Lower leg skin (tissue), 3 donors: Measurements from ENCODE around the gene DLG5.

Source experiments
- CTCF ChIP-seq, 3 donors: fragments of 450-650 bp; IDR thresholded peaks; one replicate each; pipeline ENCODE4 v1.5.1; 2016; ENCODE audit warnings: antibody characterized with exemption in 3 of 3, mild to moderate bottlenecking in 3 of 3, moderate library complexity in 2 of 3
- POLR2A ChIP-seq, 2 donors: fragments of 450-650 bp; IDR thresholded peaks; one replicate each; pipeline ENCODE4 v1.6.1; 2016 to 2017; ENCODE audit warnings: antibody characterized with exemption in 2 of 2, mild to moderate bottlenecking in 1 of 2, moderate library complexity in 1 of 2

GRCh38 chr10:77879065-77879464 is 47.5 kb downstream of the DLG5 start:
- TF ChIP-seq CTCF (IDR thresholded peaks at IDR 0.05) (no peak), POLR2A (IDR thresholded peaks at IDR 0.05) (no peak)
